NCI-H1092 treated with DMSO at 0.1 percent for 48 hours (cell line): Measurements from ENCODE around the gene SDCBP2.

Source experiments
- DNase-seq: peaks from one replicate; lab custom pipeline; 2025; lab: John Stamatoyannopoulos, UW

The SDCBP2 gene

GRCh38 chr20:1331101-1331500, 2.2 kb upstream of the SDCBP2 start:
- DNase-seq: no peak

DNA sequence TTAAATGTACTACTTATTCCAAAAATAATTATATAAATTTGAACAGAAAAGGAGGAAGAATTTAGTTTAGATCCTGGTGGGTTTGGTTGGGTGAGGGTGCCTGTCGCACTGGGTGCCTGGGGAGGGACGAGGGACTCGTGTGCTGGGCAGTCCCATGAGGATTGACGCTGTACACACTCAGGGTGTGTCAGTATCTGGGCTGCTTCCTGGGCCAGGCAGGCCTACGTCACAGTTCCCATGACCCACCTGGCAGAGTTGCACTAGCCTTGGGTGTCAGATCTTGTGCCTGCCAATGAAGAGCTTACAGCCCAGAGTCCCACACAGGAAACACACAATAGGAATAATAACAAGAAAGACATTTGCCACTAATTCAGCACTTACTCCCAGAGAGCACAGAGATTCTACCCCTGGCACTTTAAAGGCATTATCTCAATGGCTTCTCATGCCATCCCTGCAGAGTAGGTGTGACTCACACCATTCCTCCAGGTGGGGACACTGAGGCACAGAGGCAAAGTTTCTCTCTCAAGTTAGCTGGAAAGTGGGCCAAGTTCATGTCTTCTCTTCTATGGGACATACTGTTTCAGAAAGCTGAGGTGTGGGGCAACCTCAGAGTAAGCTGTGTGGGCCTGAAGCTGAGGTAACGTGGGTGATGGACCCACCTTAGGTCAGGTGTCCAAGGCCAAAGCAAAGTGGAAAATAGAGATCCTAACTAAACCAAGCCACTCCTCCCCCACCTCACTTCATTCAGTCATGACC, 1.3 kb upstream of the SDCBP2 start:
- DNase-seq: no peak

DNA sequence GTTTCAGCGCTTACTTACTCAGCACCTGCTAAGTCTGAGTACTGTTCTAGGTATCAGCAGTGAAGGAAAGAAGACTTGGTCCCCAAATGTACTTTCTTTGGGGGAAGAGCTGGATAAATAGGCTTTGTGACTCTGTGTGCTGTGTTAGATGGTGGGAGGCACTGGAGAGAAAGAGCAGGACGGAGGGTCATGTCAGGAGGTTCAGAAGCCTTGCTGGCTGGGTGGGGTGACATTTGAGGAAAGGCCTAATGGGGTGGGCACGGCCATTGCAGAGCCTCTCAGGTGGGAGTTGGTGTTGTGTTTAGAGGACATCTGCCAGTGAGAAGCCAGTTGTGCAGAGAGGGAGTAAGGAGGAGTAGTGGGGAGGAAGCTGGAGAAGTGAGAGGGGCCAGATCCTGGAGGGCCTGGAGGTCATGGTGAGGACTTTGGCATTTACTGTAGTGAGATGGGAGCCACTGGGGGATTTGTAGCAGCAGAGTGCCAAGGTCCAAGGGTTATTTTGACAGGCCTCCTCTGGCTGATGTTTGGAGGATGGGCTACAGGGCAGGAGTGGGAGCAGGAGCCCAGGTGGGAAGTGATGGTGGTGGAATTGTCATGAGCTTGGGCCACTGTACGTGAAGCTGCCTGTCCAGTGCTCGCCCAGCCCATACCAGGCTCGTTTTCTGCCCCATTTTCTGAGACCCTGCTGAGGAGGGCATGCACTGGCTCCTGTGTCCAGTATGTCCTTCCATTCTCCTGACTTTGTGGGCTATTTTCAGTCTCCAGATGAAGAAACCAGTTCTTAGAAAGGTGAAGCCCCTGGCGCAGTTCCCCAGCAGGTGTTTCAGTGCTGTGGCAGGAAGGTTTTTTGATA, 886 bp downstream of the SDCBP2 start:
- DNase-seq: no peak

DNA sequence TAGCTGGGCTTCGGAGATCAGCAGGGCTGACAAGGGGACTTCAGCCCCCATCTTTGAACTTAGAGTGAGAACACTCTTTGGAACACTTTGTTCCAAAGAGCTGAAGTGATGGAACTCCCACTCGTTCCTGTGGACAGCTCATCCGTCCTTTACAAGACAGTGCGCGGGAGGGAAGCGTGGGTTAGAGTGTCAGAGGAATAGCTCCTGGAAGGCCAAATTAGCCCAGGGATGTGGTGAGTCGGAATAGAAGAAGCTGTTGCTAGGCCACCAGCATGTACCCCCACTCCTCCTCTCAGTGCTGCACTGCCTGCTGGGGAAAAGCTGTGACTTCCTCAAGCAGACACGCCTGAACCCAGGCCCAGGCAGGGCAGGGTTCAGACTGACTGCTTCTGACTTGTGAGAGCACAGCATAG, 1.7 kb downstream of the SDCBP2 start:
- DNase-seq: no peak

- DNase-seq: no peak
These were observed 2.7 kb downstream of the SDCBP2 start for GRCh38 chr20:1326031-1326930.

- DNase-seq: peak; percentile 95
These were observed 3.5 kb downstream of the SDCBP2 start for GRCh38 chr20:1325173-1326030.

DNA sequence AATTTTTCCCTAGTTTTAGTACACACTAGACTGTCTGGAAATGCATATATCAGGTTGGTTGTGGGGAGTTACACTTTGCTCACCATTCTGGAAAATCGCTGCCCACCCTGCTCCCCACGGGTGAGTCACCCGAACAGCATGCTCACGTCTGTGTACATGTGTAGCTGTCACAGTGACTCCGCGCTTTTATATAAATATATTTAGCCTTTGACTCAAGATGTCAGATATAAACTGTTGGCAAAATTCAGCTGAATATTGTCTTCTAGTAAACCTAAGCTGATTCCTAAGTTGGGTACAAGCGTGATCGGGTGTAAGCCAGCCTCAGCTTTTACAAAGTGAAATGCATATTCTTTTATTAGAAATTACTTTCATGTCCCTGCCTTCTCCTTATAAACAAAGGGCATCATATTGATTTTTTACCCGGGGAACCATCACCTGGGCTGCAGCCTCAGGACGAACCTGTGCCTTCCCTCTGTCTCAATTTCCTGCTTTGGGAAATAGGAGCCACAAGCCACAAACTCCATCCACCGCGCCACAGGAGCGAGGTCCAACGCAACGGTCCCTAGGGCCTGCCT, 4.3 kb downstream of the SDCBP2 start:
- DNase-seq: no peak

DNA sequence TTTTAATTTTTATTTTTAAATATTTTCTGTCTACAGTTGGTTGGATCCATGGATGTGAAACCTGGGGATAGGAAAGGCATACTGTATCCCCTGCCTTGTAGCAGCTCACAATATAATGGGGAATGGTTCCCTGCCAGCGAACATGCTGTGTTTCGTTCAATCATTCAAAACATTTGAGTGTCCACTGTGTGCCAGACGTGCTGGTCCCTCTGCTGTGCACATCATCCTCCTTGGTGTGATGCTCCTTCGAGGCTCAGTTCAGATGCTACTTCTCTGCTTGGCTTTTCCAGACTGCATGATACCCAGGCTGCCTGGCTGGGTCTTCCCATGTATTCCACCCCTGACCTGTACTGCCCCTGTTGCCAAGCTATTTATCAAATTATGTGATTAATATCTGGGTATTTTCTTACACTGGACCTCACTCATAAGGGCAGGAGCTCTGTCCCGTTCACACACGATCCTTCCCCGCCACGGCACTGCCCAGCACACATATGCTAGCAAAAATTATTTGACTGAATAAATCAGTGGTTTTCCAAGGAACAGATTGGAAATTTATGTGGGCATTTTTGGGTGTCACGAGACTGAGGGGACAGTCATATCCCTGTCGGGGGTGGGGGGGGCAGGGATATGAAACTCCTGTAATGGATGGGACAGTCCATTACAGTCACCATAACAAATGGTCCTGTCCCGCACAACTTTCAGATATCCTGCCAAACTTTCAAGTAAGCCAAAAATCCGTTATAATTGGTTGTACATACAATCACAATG, 4.9 kb downstream of the SDCBP2 start:
- no peak for DNase-seq

DNA sequence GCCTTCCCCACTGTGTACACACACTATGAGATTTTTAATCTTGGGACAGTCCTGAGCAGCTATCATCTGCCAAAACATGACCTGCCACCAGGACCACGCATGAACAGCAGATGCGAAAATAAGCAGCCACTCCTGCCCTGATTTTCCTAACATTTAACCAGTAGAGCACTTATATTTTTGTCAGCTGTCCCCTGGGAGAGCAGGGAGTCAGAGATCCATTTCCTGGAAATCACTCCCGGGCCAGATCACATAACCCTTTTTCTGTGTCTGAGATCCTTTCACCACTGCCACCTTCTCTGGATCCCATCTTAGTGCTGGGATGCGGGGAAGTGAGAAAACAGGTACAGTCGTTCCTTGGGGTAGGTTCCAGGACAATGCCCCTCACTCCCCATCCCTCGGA, 5.7 kb downstream of the SDCBP2 start:
- no peak for DNase-seq

DNA sequence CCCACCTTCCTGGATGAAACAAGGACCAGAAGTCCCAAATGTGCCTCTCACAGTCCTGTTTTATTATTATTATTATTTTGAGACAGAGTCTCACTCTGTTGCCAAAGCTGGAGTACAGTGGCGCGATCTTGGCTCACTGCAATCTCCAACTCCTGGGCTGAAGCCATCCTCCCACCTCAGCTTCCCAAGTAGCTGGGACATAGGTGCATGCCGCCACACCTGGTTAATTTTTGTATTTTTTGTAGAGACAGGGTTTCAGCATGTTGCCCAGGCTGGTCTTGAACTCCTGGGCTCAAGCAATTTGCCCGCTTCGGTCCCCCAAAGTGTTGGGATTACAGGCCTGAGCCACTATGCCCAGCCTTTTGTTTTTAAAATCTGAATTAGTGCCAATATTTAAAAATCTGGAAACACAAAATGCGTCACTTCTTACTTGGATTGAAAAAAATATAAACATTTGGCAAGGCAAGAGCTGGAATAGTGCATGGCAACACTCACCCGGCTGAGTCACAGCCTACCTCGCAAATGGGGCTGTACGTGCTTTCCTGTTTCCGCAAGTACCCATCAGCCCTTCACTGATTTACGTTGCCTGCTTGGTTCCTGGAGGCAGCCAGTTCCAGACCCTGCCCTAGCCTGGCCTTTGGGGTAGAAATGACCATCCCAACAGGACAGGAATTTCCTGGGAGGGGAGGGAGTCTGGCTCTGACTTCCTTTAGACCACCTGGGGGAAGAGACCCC, 6.3 kb downstream of the SDCBP2 start:
- no peak for DNase-seq

- DNase-seq: no peak
These were observed 7.3 kb downstream of the SDCBP2 start for GRCh38 chr20:1321654-1321939.

- DNase-seq: no peak
These were observed 7.9 kb downstream of the SDCBP2 start for GRCh38 chr20:1320902-1321653.

GRCh38 chr20:1320016-1320415, 8.9 kb downstream of the SDCBP2 start:
- no peak for DNase-seq

GRCh38 chr20:1319462-1319861, 9.5 kb downstream of the SDCBP2 start:
- no peak for DNase-seq

DNA sequence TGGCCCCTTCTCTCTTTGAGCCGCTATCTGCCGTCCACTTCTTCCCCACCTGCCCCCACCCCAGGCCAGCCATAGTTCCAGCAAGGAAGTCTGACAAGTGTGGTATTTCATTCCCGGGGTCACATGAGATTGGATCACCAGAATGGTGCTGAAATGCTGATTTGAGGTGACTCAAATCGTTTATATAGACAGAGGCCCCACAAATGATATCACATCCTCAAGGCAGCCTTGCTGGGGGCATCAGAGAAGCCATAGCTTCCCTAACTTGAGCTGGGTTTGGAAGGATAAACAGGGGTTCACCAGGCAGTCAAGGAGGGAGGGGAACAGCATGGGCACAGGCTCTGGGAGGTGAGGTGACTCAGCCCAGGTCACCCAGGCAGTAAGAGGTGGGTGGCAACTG, 9.9 kb downstream of the SDCBP2 start:
- DNase-seq: no peak

GRCh38 chr20:1317545-1318255, 11.2 kb downstream of the SDCBP2 start:
- DNase-seq: no peak

GRCh38 chr20:1315804-1316203, 13.1 kb downstream of the SDCBP2 start:
- DNase-seq: no peak

GRCh38 chr20:1313236-1313964, 15.5 kb downstream of the SDCBP2 start:
- peak; percentile 73 for DNase-seq
